ENCODE data around the gene STXBP1. TPM values are rescaled to one million over a fixed set of nuclear protein-coding genes. Genes with fewer than 3 reads are reported as not detected.

Gene STXBP1
- total and polyA plus RNA-seq, 2 of the 13 experiments (the other 11 are each of a cell fraction or from before 2014, with no cell fraction given): 2.9 TPM

DNA sequence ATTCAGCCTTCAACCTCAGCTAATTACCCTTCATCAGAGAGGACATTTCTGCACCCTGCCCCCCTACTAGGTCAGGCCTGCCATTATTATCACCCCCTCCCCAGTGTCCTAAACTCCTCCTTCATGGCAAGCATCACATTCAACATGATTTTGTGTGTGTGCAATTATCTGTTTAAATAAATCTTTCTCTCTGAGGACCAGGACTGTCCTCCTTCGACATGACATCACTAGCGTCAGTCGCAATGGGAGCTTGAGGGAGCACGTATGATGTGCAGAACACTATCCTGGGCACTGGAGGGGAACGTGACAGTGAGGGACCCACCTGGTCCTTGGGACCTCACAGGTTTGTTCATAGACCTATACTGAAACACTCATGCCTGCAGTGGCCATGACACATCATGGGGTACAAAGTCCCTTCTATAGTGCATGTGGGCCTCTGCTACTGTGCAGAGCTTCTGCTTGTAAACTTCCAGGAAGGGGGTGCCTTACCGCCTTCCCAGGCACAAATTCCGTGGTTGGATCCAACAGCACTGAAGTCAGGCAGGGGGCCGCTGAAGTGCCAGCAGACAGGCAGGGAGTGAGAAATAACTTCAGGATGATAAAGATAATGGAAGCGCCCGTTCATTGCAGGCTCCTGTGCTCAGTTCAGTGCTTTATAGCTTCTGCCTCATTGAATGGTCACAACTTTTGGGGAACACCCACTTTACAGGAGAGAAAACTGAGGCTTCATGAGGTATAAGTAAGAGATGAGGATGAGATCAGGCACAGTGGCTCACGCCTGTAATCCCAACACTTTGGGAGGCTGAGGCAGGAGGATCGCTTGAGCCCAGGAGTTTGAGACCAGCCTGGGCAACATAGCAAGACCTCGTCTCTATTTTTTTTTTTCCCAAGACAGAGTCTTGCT, 36.0 kb upstream of the STXBP1 start (continued):
- TF ChIP-seq ZNF234 (CRISPR knock-in tag; conservative IDR thresholded peaks at IDR 0.05): no peak
- peak; percentile 47; the same call in 1 of the 2 replicates for TF ChIP-seq ZBTB7B (CRISPR knock-in tag; IDR thresholded peaks at IDR 0.05)
- TF ChIP-seq THAP11 (CRISPR knock-in tag; IDR thresholded peaks at IDR 0.05): peak; percentile 61
- TF ChIP-seq, protein P1, sequence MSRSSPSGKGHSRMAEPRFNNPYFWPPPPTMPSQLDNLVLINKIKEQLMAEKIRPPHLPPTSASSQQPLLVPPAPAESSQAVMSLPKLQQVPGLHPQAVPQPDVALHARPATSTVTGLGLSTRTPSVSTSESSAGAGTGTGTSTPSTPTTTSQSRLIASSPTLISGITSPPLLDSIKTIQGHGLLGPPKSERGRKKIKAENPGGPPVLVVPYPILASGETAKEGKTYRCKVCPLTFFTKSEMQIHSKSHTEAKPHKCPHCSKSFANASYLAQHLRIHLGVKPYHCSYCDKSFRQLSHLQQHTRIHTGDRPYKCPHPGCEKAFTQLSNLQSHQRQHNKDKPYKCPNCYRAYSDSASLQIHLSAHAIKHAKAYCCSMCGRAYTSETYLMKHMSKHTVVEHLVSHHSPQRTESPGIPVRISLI (CRISPR knock-in tag; IDR thresholded peaks at IDR 0.05; ENCODE audit: borderline replicate concordance): no peak
- peak; percentile 68 for TF ChIP-seq NCOR1 (IDR thresholded peaks at IDR 0.05; ENCODE audit: borderline replicate concordance, low read length)
- TF ChIP-seq ZMYM2 (CRISPR knock-in tag; IDR thresholded peaks at IDR 0.05): peak; percentile 29; the same call in 1 of the 2 replicates
- TF ChIP-seq SUZ12 (IDR thresholded peaks at IDR 0.05; ENCODE audit: low read depth, low read length): no peak
- peak; percentile 94 for TF ChIP-seq SAP130 (CRISPR knock-in tag; IDR thresholded peaks at IDR 0.05; ENCODE audit: low read depth)
- TF ChIP-seq, protein P2, sequence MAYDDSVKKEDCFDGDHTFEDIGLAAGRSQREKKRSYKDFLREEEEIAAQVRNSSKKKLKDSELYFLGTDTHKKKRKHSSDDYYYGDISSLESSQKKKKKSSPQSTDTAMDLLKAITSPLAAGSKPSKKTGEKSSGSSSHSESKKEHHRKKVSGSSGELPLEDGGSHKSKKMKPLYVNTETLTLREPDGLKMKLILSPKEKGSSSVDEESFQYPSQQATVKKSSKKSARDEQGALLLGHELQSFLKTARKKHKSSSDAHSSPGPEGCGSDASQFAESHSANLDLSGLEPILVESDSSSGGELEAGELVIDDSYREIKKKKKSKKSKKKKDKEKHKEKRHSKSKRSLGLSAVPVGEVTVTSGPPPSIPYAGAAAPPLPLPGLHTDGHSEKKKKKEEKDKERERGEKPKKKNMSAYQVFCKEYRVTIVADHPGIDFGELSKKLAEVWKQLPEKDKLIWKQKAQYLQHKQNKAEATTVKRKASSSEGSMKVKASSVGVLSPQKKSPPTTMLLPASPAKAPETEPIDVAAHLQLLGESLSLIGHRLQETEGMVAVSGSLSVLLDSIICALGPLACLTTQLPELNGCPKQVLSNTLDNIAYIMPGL (CRISPR knock-in tag; IDR thresholded peaks at IDR 0.05; ENCODE audit: borderline replicate concordance in 1 of 2, low read depth in 1 of 2): peak in 1 of 2 experiments; percentile 41; a peak in 1 of 4 replicates
- TF ChIP-seq SMAD3 (CRISPR knock-in tag; IDR thresholded peaks at IDR 0.05): no peak
- TF ChIP-seq ZNF687 (CRISPR knock-in tag; IDR thresholded peaks at IDR 0.05): peak; percentile 61
- TF ChIP-seq GTF3A (CRISPR knock-in tag; conservative IDR thresholded peaks at IDR 0.05): no peak
- TF ChIP-seq, protein P3, sequence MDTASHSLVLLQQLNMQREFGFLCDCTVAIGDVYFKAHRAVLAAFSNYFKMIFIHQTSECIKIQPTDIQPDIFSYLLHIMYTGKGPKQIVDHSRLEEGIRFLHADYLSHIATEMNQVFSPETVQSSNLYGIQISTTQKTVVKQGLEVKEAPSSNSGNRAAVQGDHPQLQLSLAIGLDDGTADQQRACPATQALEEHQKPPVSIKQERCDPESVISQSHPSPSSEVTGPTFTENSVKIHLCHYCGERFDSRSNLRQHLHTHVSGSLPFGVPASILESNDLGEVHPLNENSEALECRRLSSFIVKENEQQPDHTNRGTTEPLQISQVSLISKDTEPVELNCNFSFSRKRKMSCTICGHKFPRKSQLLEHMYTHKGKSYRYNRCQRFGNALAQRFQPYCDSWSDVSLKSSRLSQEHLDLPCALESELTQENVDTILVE (CRISPR knock-in tag; IDR thresholded peaks at IDR 0.05): peak; percentile 52; the same call in 1 of the 2 replicates
- TF ChIP-seq, protein P4, sequence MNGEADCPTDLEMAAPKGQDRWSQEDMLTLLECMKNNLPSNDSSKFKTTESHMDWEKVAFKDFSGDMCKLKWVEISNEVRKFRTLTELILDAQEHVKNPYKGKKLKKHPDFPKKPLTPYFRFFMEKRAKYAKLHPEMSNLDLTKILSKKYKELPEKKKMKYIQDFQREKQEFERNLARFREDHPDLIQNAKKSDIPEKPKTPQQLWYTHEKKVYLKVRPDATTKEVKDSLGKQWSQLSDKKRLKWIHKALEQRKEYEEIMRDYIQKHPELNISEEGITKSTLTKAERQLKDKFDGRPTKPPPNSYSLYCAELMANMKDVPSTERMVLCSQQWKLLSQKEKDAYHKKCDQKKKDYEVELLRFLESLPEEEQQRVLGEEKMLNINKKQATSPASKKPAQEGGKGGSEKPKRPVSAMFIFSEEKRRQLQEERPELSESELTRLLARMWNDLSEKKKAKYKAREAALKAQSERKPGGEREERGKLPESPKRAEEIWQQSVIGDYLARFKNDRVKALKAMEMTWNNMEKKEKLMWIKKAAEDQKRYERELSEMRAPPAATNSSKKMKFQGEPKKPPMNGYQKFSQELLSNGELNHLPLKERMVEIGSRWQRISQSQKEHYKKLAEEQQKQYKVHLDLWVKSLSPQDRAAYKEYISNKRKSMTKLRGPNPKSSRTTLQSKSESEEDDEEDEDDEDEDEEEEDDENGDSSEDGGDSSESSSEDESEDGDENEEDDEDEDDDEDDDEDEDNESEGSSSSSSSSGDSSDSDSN (CRISPR knock-in tag; IDR thresholded peaks at IDR 0.05): peak; percentile 26; the same call in 1 of the 2 replicates
- peak; percentile 77 for TF ChIP-seq MYC (CRISPR knock-in tag; IDR thresholded peaks at IDR 0.05; ENCODE audit: borderline replicate concordance)

All from HepG2 (cell line).